HG03378 (cell line): ENCODE measurements around the gene PKNOX2.

Experiments used
- ATAC-seq: cut with Tn5 transposase; IDR thresholded peaks from one replicate; pipeline ENCODE4 v1.9.1; 2021; ENCODE audit warnings: mild to moderate bottlenecking, moderate library complexity; ENCODE audit not compliant: unreplicated experiment

The PKNOX2 gene

GRCh38 chr11:125426818-125427528 is 262.4 kb downstream of the PKNOX2 start:
- ATAC-seq = no peak

GRCh38 chr11:125428486-125429173 is 264.1 kb downstream of the PKNOX2 start:
- no peak for ATAC-seq

GRCh38 chr11:125429174-125429707 is 264.7 kb downstream of the PKNOX2 start:
- no peak for ATAC-seq

- ATAC-seq = no peak
These were observed 265.5 kb downstream of the PKNOX2 start for GRCh38 chr11:125429807-125430678.

- ATAC-seq = no peak
These were observed 266.5 kb downstream of the PKNOX2 start for GRCh38 chr11:125431009-125431408.

GRCh38 chr11:125431481-125431880 is 266.9 kb downstream of the PKNOX2 start:
- ATAC-seq = no peak

GRCh38 chr11:125433454-125434121 is 269.0 kb downstream of the PKNOX2 start:
- ATAC-seq = no peak

GRCh38 chr11:125435461-125436238 is 271.1 kb downstream of the PKNOX2 start:
- no peak for ATAC-seq

GRCh38 chr11:125441648-125442410 is 277.3 kb downstream of the PKNOX2 start:
- ATAC-seq = no peak

GRCh38 chr11:125442946-125443345 is 278.4 kb downstream of the PKNOX2 start:
- ATAC-seq = no peak

- no peak for ATAC-seq
These were observed 279.3 kb downstream of the PKNOX2 start for GRCh38 chr11:125443767-125444311.

GRCh38 chr11:125445731-125446130 is 281.2 kb downstream of the PKNOX2 start:
- no peak for ATAC-seq

- ATAC-seq = no peak
These were observed 281.7 kb downstream of the PKNOX2 start for GRCh38 chr11:125446279-125446678.

- ATAC-seq = no peak
These were observed 283.2 kb downstream of the PKNOX2 start for GRCh38 chr11:125447721-125448120.

- no peak for ATAC-seq
These were observed 283.6 kb downstream of the PKNOX2 start for GRCh38 chr11:125448136-125448535.

GRCh38 chr11:125449565-125449964 is 285.0 kb downstream of the PKNOX2 start:
- no peak for ATAC-seq

GRCh38 chr11:125451400-125452124 is 287.0 kb downstream of the PKNOX2 start:
- ATAC-seq = peak; percentile 50

GRCh38 chr11:125452125-125452470 is 287.5 kb downstream of the PKNOX2 start:
- no peak for ATAC-seq
